ENCODE data around the gene SMAD6.
A peak's percentile ranks its signal among the peaks of the same experiment; 100 is the strongest.

SMAD6 gene

GRCh38 chr15:66763186-66764071, 61.4 kb downstream of the SMAD6 start:
- DNase-seq (ENCODE audit: insufficient read length, low spot score) (no peak), FAIRE-seq (no peak)
- TF ChIP-seq POLR2A (IDR thresholded peaks at IDR 0.05; ENCODE audit: low read depth, low read length) = no peak

GRCh38 chr15:66764072-66764786, 62.2 kb downstream of the SMAD6 start:
- no peak for TF ChIP-seq POLR2A (IDR thresholded peaks at IDR 0.05; ENCODE audit: low read depth, low read length)
- FAIRE-seq (no peak), DNase-seq (ENCODE audit: insufficient read length, low spot score) (no peak)

- FAIRE-seq (no peak), DNase-seq (ENCODE audit: insufficient read length, low spot score) (no peak)
- no peak for TF ChIP-seq POLR2A (IDR thresholded peaks at IDR 0.05; ENCODE audit: low read depth, low read length)
Observed at GRCh38 chr15:66765478-66766281, 63.6 kb downstream of the SMAD6 start.

DNA sequence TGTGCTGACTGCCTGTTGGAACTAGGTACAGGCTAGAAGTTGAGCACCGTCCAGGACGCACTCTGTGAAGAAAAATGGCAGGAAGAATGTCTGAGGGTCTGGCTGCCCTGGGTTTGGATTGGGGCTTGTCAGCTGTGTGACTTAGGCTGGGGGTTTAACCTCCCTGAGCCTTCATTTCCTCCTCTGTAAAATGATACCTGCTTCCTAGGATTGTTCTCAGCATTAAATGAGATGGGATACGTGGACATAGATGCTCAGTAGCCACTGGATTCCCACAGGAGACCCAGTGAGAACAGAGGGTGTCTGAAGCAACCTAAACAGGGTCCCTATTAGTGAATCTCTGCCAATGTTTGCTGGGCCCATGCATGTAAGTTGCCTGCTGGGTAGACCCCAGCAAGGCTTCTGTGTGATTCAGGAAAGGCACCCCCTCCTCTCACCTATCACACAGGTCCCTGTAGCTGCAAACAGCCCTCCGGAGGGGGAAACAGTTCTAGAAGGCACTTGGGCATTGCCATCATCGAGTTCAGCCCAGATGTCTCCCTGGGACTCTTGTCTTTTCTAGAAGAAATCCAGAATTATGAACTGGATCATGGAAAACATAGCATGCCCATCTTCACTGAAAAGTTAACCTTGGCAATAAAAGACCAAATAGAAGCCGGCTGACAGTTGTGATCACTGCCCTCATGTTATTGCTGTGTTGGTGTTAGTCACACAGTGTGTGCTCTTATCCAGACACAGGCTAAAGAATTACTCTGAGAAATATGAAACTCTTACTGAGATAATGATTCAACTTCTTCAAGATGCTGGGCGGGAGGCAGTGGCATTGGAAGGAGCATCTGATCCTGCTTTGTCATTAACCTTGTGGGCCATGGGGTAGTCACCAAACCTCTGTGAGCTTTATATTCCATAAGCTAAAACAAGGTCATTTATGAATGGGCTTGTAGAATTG, 64.5 kb downstream of the SMAD6 start:
- no peak for TF ChIP-seq POLR2A (IDR thresholded peaks at IDR 0.05; ENCODE audit: low read depth, low read length)
- DNase-seq (ENCODE audit: insufficient read length, low spot score) (no peak), FAIRE-seq (no peak)

GRCh38 chr15:66767240-66767659, 65.2 kb downstream of the SMAD6 start:
- TF ChIP-seq POLR2A (IDR thresholded peaks at IDR 0.05; ENCODE audit: low read depth, low read length) = no peak
- FAIRE-seq (no peak), DNase-seq (ENCODE audit: insufficient read length, low spot score) (no peak)

- no peak for TF ChIP-seq POLR2A (IDR thresholded peaks at IDR 0.05; ENCODE audit: low read depth, low read length)
- no peak for DNase-seq (ENCODE audit: insufficient read length, low spot score)
- FAIRE-seq = no peak
Observed at GRCh38 chr15:66768987-66769386, 67.0 kb downstream of the SMAD6 start.

- no peak for TF ChIP-seq POLR2A (IDR thresholded peaks at IDR 0.05; ENCODE audit: low read depth, low read length)
- no peak for DNase-seq (ENCODE audit: insufficient read length, low spot score)
- FAIRE-seq = no peak
Observed at GRCh38 chr15:66770518-66771350, 68.7 kb downstream of the SMAD6 start.

GRCh38 chr15:66771351-66771650, 69.3 kb downstream of the SMAD6 start:
- TF ChIP-seq POLR2A (IDR thresholded peaks at IDR 0.05; ENCODE audit: low read depth, low read length) = no peak
- FAIRE-seq = no peak
- DNase-seq (ENCODE audit: insufficient read length, low spot score) = no peak

DNA sequence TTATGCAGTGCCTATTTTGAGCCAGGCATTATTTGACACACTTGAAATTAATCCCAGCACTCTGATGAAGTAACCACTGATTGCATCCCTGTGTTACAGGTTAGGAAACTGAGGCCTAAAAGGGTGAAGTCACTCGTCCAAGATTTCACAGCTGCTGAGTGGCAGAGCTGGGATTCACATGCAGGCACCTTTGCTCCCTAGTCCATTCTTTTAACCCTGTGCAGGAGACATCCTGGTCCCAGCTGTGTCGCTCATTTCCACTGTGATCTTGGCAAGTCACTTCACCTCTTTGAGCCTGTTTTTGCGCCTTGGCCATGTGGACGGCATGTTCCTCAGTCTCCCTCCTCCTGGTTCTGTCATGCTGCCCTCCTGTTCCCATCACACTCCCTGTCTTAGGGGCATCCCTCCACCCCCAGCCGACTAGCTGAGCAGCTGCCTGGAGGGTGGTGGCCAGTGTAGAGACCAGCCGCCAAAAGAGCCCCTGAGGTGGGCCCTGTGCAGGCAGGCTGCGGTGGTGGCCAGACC, 70.6 kb downstream of the SMAD6 start:
- FAIRE-seq = no peak
- DNase-seq (ENCODE audit: insufficient read length, low spot score) = no peak
- TF ChIP-seq POLR2A (IDR thresholded peaks at IDR 0.05; ENCODE audit: low read depth, low read length) = no peak

GRCh38 chr15:66773129-66773873, 71.3 kb downstream of the SMAD6 start:
- no peak for FAIRE-seq
- DNase-seq (ENCODE audit: insufficient read length, low spot score) = no peak
- no peak for TF ChIP-seq POLR2A (IDR thresholded peaks at IDR 0.05; ENCODE audit: low read depth, low read length)

GRCh38 chr15:66774001-66774814, 72.2 kb downstream of the SMAD6 start:
- no peak for FAIRE-seq
- peak; percentile 70 for DNase-seq (ENCODE audit: insufficient read length, low spot score)
- TF ChIP-seq POLR2A (IDR thresholded peaks at IDR 0.05; ENCODE audit: low read depth, low read length) = no peak
